GM18517 (cell line): Measurements from ENCODE around the gene TTN.

Experiments
- ATAC-seq: cut with Tn5 transposase; IDR thresholded peaks from one replicate; pipeline ENCODE4 v1.9.1; 2021; ENCODE audit warnings: mild to moderate bottlenecking, moderate library complexity; ENCODE audit not compliant: unreplicated experiment

TTN gene

DNA sequence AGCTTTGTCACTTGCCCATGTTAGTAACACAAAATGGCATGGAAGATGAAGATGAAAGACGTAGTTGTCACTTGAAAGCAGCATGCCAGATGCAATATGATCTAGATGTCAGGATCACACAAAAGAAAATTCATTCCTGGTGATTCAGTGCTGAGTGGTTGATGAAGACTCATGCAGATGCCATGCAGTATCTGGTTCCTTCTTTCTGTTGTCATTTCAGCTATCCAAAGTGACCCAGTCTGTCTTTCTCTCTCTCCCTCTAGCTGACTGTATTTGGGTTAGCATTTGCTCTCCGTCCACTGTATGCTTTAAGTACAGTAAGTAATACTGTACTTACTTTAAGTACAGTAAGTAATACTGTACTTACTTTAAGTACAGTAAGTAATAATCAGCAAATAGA, 50.4 kb downstream of the TTN start:
- ATAC-seq, result no peak

- ATAC-seq, result no peak
Measured at GRCh38 chr2:178756343-178756742, 50.9 kb downstream of the TTN start.

DNA sequence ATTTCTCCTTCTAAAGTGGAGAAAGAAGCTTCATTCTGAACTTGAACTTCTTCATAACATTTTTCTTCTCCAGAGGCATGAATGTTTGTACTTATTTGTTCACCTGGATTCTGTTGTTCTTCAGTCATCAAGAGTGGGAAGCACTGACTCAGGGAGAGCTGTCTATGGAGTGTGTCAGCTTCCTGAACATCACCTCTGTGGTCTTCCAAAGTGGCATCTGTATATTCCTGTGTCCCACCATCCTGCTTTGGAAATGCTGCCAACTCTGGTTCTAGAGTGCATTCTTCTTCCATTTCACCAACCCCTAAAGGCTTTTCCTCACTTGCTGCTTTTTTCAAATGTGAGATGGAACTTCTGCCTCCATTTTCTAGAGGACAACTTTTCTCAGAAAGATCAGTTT, 59.5 kb downstream of the TTN start:
- no peak for ATAC-seq

DNA sequence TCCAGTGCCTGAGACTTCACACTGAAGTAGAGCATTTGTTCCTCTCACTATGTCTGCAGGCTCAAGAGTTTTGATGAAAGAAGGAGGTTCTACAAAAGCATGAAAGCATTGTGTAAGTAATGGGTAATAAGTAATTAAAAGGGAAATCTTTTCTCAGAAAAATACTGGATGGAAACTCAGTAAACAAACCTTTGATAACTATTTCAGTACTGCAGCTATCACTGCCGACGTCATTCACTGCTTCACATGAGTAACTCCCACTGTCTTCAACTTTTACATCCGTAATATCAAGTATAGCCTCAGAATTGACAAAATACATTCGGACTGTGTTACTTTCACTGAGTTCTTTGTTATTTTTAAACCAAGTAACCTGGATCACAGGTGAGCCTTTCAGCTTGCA, 72.7 kb downstream of the TTN start:
- no peak for ATAC-seq

DNA sequence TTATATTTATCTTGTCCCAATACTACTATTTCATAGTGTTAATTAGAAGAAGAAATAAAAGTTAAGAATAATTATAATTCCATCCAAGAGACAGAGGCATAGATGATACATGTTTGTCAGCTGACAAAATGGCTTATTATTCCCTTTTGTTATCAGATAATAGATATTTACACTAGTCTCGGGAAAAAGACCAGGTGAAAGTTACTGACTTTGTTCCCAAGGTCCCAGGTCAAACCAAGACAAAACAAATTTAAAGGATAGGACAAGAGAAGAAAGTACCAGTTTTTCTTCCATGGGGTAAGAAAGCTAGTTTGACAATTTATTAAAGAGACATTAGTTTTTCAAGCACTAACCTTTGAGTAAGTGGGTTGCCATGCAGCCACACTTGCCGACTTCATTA, 73.2 kb downstream of the TTN start:
- no peak for ATAC-seq

DNA sequence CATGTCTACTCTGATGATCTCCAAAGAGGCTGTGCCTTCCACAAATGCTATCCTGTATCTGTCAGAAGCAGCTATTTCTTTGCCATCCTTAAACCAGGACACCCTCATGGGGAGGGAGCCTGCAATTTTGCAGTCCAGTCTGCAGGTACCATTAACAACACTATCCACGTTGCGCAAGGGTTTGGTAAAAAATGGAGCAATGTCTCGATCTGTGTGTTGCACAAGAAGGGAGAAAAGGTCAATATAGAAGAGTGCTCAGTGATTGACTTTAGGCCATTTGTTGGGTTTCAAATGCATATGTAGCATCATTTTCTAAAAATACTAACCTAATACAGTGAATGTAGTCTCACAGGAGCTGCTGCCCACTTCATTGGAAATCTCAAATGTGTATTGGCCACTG, 74.3 kb downstream of the TTN start:
- no peak for ATAC-seq

GRCh38 chr2:178731300-178731699, 75.9 kb downstream of the TTN start:
- ATAC-seq, result no peak

- no peak for ATAC-seq
Measured at GRCh38 chr2:178730049-178730448, 77.2 kb downstream of the TTN start.

- no peak for ATAC-seq
Measured at GRCh38 chr2:178723786-178724346, 83.4 kb downstream of the TTN start.

GRCh38 chr2:178722296-178722695, 84.9 kb downstream of the TTN start:
- no peak for ATAC-seq

- no peak for ATAC-seq
Measured at GRCh38 chr2:178718988-178719387, 88.2 kb downstream of the TTN start.

DNA sequence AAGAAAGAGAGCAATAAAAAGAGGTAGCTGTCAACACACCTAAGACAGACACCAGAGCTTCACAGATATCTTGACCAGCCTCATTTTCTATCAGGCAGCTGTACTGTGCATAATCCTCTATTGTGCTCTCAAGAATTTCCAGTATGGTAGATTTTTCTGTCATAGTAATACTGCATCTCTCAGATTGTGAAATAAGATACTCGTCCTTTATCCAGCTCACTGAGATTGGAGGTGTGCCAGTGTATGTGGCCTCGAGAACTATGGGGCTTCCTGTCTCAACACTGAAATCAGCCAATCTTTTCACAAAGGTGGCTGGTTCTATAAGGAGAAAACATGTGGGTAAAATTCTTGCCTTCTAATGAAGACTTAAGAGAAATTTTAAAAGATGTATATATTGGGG, 88.9 kb downstream of the TTN start:
- ATAC-seq, result no peak

GRCh38 chr2:178716394-178716793, 90.8 kb downstream of the TTN start:
- no peak for ATAC-seq

DNA sequence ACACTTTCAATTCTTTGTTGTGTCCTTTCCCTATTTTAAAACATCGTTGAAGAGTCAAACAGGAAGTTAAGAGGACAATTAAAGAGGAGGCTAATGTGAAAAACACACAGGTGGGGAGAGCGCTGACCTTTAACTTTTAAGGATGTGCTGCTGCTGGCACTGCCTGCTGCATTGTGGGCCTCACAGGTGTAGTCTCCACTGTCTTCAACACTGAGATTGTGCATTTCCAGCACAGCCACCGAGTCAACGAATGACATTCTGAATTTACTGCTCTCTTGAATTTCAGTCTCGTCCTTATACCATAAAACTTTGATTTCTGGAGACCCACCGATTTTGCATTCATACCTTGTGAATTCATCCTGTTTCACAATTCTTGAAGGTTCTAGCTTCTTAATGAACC, 91.9 kb downstream of the TTN start:
- ATAC-seq, result no peak

GRCh38 chr2:178707476-178707875, 99.7 kb downstream of the TTN start:
- no peak for ATAC-seq

DNA sequence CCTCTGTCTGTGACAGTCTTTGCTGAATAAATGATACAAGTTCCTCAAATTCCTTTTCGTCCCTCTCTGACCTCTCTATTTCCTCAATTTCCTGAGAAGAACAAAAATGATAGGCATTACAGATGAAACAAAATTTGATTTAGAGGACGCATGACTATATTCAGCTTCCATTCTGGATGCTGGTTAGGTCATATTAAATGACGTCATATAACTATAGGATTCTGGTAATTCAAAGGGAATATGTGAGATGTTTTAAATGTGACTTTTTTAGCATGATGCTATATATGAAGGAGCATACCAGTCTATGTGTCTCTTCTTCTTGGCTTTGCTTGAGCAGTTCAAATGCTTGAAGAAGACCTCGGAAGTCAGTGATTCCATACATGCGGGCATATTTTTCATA, 102.3 kb downstream of the TTN start:
- no peak for ATAC-seq

GRCh38 chr2:178702361-178702760, 104.9 kb downstream of the TTN start:
- ATAC-seq, result no peak

DNA sequence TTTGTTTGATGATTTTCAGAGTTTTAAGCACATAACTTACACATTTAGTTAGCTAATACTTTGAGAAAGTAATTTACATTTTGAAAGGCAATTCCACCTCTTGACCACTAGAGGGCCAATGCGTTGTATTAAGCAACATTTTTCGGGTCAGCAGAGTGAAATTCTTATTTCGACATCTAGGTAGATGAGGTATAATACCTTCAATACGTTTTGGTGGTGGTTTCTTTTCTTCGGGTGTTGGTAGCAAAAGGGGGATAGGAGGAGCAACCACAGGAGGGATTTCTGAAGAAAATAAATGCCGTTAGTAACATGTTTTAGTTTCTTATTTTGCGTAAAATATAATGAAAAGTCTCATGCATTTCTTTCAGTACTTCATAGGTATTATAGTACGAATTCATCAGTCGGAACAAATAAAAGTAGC, 106.3 kb downstream of the TTN start:
- peak; percentile 72 for ATAC-seq

- no peak for ATAC-seq
Measured at GRCh38 chr2:178700136-178700535, 107.1 kb downstream of the TTN start.

GRCh38 chr2:178692845-178693244, 114.4 kb downstream of the TTN start:
- ATAC-seq, result no peak

GRCh38 chr2:178689808-178690207, 117.4 kb downstream of the TTN start:
- no peak for ATAC-seq

DNA sequence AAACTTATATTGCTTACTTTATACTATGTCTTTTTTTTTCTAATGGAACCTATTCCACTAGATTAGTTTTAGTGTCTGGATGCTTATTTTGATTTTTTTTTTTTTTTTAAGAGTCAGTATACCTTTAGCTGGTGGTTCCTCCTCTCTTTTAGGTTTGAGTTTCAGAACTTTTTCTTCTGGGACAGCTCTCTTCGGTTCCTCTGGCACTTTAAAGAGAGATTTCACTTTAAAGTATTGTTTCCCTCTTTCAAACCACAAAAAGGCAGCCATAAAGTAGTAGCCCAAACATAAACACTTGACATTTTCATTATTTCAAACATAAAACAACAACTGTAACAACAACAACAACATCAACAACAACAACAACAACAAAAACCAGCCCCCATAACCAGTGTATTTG, 123.3 kb downstream of the TTN start:
- no peak for ATAC-seq

- ATAC-seq, result no peak
Measured at GRCh38 chr2:178681081-178681480, 126.1 kb downstream of the TTN start.

DNA sequence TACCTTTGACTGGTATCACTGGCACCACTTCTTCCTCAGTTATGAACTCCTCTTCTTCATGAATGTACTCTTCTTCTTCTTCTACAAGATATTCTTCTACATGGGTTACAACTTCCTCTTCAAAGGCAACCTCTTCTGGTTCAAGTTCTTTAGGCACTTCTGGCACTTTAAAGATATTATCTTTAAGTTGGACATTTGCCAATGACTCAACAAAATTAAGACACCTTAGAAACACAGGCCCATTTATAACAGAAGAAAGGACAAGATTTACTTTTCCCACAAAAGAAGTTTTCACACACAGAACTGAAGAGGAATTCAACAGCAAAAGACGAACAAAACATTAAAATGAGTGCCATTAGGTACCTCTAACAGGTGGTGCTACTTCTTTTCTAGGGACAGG, 127.3 kb downstream of the TTN start:
- no peak for ATAC-seq
